Muscle layer of duodenum (tissue), 2 donors: ENCODE measurements around the gene FGF2.
"Not testable (repeated sequence)": the region's sequence is repeated elsewhere in the genome, so short reads cannot be mapped to it uniquely, and the experiment has no call there.

Experiments
- H3K27ac ChIP-seq: one replicate; pipeline ENCODE4 v1.7.0; 2013; ENCODE audit warnings: mild to moderate bottlenecking, low read length
- H3K27me3 ChIP-seq: one replicate; pipeline ENCODE4 v1.7.0; 2013; ENCODE audit warnings: low read depth, mild to moderate bottlenecking, control low read depth, low read length
- H3K36me3 ChIP-seq, 2 donors: one replicate each; pipeline ENCODE4 v1.7.0; 2013; ENCODE audit warnings: low read length in 2 of 2, control low read depth in 1 of 2, mild to moderate bottlenecking in 1 of 2; ENCODE audit not compliant: insufficient read depth in 2 of 2, control insufficient read depth in 1 of 2
- H3K4me1 ChIP-seq, 2 donors: one replicate each; pipeline ENCODE4 v1.7.0; 2013; ENCODE audit warnings: low read length in 2 of 2, mild to moderate bottlenecking in 2 of 2, control low read depth in 1 of 2, moderate library complexity in 1 of 2; ENCODE audit not compliant: insufficient read depth in 2 of 2, control insufficient read depth in 1 of 2
- H3K4me3 ChIP-seq, 2 donors: one replicate each; pipeline ENCODE4 v1.7.0; 2013; ENCODE audit warnings: low read length in 2 of 2, low read depth in 1 of 2, mild to moderate bottlenecking in 1 of 2
- H3K9me3 ChIP-seq, 2 donors: one replicate each; pipeline ENCODE4 v1.7.0; 2013; ENCODE audit warnings: low read length in 2 of 2, control low read depth in 1 of 2, mild to moderate bottlenecking in 1 of 2; ENCODE audit not compliant: control insufficient read depth in 1 of 2
- donor health status: healthy.

The FGF2 gene

GRCh38 chr4:122826553-122827257, at the start of gene FGF2:
TSS of gene FGF2 (plus strand) at chr4:122826831. CDS start at chr4:122827175, 344 bp downstream.
- no peaks in the 10 kb centered on the region for H3K36me3 ChIP-seq

GRCh38 chr4:122776916-122777315, 49.7 kb upstream of the FGF2 start:
- no peaks in the 10 kb centered on the region for H3K4me1 ChIP-seq

More at GRCh38 chr4:122826553-122827257, at the start of gene FGF2:
- H3K9me3 ChIP-seq, result no peaks in the 10 kb centered on the region
- H3K27ac ChIP-seq, result peak within 1 kb of the TSS; percentile 85
- H3K4me1 ChIP-seq, result peaks cover 0 to 28% of the 10 kb centered on the region in 2 donors
- peaks cover 8% of the 10 kb centered on the region for H3K27me3 ChIP-seq
- H3K4me3 ChIP-seq, result peak within 1 kb of the TSS; percentile 83 to 88

GRCh38 chr4:122777846-122778673, 48.6 kb upstream of the FGF2 start:
- no peaks in the 10 kb centered on the region for H3K36me3 ChIP-seq
- H3K27ac ChIP-seq, result no peak overlapping the region
- H3K4me3 ChIP-seq, result no peak overlapping the region

More at GRCh38 chr4:122776916-122777315, 49.7 kb upstream of the FGF2 start:
- Histone ChIP-seq H3K9me3 (peaks cover 0 to 3% of the 10 kb centered on the region in 2 donors), H3K4me3 (no peak overlapping the region), H3K27ac (no peak overlapping the region), H3K27me3 (no peaks in the 10 kb centered on the region), H3K36me3 (no peaks in the 10 kb centered on the region)

GRCh38 chr4:122781486-122781885, 45.1 kb upstream of the FGF2 start:
- no peak overlapping the region for H3K4me3 ChIP-seq
- no peaks in the 10 kb centered on the region for H3K27me3 ChIP-seq
- peaks cover 0 to 4% of the 10 kb centered on the region in 2 donors for H3K4me1 ChIP-seq
- H3K9me3 ChIP-seq, result peaks cover 0 to 3% of the 10 kb centered on the region in 2 donors
- H3K27ac ChIP-seq, result no peak overlapping the region
- H3K36me3 ChIP-seq, result no peaks in the 10 kb centered on the region

More at GRCh38 chr4:122777846-122778673, 48.6 kb upstream of the FGF2 start:
- no peaks in the 10 kb centered on the region for H3K27me3 ChIP-seq
- peaks cover 0 to 3% of the 10 kb centered on the region in 2 donors for H3K9me3 ChIP-seq
- no peaks in the 10 kb centered on the region for H3K4me1 ChIP-seq

GRCh38 chr4:122783301-122784215, 43.1 kb upstream of the FGF2 start:
- Histone ChIP-seq H3K4me3 (no peak overlapping the region), H3K4me1 (peaks cover 0 to 4% of the 10 kb centered on the region in 2 donors), H3K27ac (peak overlapping the region; percentile 43), H3K9me3 (peaks cover 0 to 3% of the 10 kb centered on the region in 2 donors), H3K27me3 (no peaks in the 10 kb centered on the region), H3K36me3 (no peaks in the 10 kb centered on the region)

- Histone ChIP-seq H3K36me3 (no peaks in the 10 kb centered on the region), H3K27me3 (no peaks in the 10 kb centered on the region), H3K4me3 (no peak overlapping the region), H3K27ac (peak overlapping the region; percentile 43), H3K9me3 (peaks cover 0 to 3% of the 10 kb centered on the region in 2 donors), H3K4me1 (peaks cover 0 to 4% of the 10 kb centered on the region in 2 donors)
These were observed 42.4 kb upstream of the FGF2 start for GRCh38 chr4:122784261-122784660.

- Histone ChIP-seq H3K4me1 (peaks cover 0 to 4% of the 10 kb centered on the region in 2 donors), H3K4me3 (no peak overlapping the region), H3K9me3 (no peaks in the 10 kb centered on the region), H3K36me3 (no peaks in the 10 kb centered on the region), H3K27ac (no peak overlapping the region), H3K27me3 (no peaks in the 10 kb centered on the region)
These were observed 41.5 kb upstream of the FGF2 start for GRCh38 chr4:122785099-122785498.

GRCh38 chr4:122786296-122786695, 40.3 kb upstream of the FGF2 start:
- not testable (repeated sequence) for H3K9me3 ChIP-seq, H3K27me3 ChIP-seq, H3K4me3 ChIP-seq, H3K36me3 ChIP-seq, H3K4me1 ChIP-seq, H3K27ac ChIP-seq

GRCh38 chr4:122786920-122787319, 39.7 kb upstream of the FGF2 start:
- H3K36me3 ChIP-seq, H3K27me3 ChIP-seq, H3K4me1 ChIP-seq, H3K27ac ChIP-seq, H3K4me3 ChIP-seq, H3K9me3 ChIP-seq: not testable (repeated sequence)

GRCh38 chr4:122787940-122788339, 38.7 kb upstream of the FGF2 start:
- Histone ChIP-seq H3K36me3 (no peaks in the 10 kb centered on the region), H3K27me3 (no peaks in the 10 kb centered on the region), H3K9me3 (no peaks in the 10 kb centered on the region), H3K4me3 (no peak overlapping the region), H3K27ac (no peak overlapping the region), H3K4me1 (peaks cover 0 to 4% of the 10 kb centered on the region in 2 donors)

- no peaks in the 10 kb centered on the region for H3K9me3 ChIP-seq
- H3K36me3 ChIP-seq, result no peaks in the 10 kb centered on the region
- H3K4me3 ChIP-seq, result no peak overlapping the region
- H3K4me1 ChIP-seq, result peaks cover 0 to 4% of the 10 kb centered on the region in 2 donors
- no peak overlapping the region for H3K27ac ChIP-seq
- H3K27me3 ChIP-seq, result no peaks in the 10 kb centered on the region
These were observed 37.7 kb upstream of the FGF2 start for GRCh38 chr4:122788935-122789334.
